Endometrial microvascular endothelial cells (primary cell): ENCODE measurements around the gene NES. TPM values are rescaled to one million over a fixed set of nuclear protein-coding genes. Genes with fewer than 3 reads are reported as not detected.

ENCODE experiments used
- in situ Hi-C: cut with HindIII; loops from 2 replicates; pipeline ENCODE4 v1.10.0; 2017; ENCODE audit warnings: low sequenced_read_pairs, low pct_unique_long_range_greater_than_20kb; ENCODE audit errors: inconsistent ontology term
- total RNA-seq: library from RNA; depleted of rRNA; stranded (reverse); fragments of >200 nt; gene quantifications from one replicate; pipeline ENCODE4 v1.2.3, GENCODE V29; 2015; ENCODE audit errors: inconsistent ontology term

Gene NES, protein sequence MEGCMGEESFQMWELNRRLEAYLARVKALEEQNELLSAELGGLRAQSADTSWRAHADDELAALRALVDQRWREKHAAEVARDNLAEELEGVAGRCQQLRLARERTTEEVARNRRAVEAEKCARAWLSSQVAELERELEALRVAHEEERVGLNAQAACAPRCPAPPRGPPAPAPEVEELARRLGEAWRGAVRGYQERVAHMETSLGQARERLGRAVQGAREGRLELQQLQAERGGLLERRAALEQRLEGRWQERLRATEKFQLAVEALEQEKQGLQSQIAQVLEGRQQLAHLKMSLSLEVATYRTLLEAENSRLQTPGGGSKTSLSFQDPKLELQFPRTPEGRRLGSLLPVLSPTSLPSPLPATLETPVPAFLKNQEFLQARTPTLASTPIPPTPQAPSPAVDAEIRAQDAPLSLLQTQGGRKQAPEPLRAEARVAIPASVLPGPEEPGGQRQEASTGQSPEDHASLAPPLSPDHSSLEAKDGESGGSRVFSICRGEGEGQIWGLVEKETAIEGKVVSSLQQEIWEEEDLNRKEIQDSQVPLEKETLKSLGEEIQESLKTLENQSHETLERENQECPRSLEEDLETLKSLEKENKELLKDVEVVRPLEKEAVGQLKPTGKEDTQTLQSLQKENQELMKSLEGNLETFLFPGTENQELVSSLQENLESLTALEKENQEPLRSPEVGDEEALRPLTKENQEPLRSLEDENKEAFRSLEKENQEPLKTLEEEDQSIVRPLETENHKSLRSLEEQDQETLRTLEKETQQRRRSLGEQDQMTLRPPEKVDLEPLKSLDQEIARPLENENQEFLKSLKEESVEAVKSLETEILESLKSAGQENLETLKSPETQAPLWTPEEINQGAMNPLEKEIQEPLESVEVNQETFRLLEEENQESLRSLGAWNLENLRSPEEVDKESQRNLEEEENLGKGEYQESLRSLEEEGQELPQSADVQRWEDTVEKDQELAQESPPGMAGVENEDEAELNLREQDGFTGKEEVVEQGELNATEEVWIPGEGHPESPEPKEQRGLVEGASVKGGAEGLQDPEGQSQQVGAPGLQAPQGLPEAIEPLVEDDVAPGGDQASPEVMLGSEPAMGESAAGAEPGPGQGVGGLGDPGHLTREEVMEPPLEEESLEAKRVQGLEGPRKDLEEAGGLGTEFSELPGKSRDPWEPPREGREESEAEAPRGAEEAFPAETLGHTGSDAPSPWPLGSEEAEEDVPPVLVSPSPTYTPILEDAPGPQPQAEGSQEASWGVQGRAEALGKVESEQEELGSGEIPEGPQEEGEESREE (N-terminal part only)
- total RNA-seq: 239 TPM

DNA sequence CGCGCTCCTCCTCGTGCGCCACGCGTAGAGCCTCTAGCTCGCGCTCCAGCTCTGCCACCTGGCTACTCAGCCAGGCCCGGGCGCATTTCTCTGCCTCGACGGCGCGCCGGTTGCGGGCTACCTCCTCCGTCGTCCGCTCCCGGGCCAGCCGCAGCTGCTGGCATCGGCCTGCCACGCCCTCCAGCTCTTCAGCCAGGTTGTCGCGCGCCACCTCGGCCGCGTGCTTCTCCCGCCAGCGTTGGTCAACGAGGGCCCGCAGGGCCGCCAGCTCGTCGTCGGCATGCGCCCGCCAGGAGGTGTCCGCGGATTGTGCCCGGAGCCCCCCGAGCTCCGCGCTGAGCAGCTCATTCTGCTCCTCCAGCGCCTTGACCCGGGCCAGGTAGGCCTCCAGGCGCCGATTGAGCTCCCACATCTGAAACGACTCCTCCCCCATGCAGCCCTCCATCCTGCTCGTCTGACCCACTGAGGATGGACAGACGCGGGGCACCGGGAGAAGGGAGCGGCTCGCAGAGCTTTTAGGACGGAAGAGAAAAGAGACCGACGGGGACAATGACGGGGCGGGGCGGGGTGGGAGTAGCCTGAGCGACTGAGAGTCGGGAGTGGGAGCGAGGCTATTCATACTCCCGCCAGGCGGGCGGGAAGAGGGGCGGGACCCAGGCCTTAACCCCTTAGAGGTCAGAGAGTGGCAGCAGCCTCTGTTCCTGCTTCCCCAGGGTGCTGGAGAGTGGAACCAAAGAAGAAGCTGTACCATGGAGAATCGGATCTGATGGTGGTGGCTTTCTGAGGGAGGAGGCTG is at the start of gene NES:
Gene NES (minus strand): TSS at position 588 of the 796 bp plus-strand sequence. CDS start 143 bp downstream, at position 445.
- in situ Hi-C loops: no loop called here

DNA sequence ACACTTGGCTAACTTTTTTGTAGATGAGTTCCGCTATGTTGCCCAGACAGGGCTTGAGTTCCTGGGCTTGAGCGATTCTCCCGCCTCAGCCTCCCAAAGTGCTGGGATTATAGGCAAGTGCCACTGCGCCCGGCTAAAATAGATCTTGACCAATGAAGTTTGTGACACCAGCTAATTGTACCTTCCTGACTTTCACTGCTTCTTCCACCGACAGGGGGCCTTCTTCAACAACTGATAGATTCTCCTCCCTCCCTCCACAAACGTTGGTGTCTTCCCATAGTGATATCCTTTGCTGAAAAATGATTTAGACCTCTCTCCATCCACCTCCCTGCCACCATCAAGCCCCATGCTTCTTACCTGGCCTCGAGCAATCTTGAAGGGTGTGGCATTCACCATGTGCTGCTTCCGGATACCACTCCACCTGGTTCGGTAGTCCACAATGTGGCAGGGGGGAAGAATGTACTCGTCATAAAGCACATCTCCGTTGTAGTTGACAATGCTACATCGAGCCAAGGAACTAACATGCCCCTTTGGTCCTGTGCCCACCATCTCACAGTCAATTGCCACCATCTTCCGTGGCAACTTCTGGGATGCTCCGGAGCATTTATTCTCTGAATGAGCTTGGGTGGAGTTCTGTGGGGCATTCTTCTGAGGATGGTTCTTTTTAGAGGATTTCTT is 49.5 kb upstream of the NES start:
- in situ Hi-C loops: no loop called here

DNA sequence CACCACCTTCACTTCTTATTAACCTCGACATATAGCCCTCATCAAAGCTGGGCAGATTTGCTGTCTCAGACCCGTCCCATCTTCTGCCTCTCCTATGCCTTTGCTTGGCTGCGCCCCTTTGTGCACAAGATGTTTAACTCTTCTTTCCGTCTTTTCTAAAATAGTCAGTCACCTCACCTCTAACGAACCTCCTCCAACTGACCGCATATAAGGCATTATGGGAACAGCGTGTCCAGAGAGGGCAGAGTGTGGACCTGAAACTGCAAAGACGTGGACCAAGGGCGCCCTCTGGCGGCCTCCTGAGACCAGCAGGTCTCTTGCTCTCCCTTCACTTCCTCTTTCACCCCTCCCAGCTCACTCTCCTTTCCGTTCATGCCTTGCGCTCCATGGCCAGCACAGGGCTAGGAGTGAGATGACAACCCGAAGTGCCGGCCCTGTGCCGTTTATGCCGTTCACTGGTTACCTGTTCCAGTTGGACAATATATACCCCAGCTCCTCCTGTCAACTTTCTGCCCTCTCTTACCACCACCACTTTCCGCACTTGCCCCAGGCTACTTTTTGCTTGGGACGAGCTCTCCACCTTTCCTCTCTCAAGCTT is 48.6 kb upstream of the NES start:
- in situ Hi-C loops: no loop called here

DNA sequence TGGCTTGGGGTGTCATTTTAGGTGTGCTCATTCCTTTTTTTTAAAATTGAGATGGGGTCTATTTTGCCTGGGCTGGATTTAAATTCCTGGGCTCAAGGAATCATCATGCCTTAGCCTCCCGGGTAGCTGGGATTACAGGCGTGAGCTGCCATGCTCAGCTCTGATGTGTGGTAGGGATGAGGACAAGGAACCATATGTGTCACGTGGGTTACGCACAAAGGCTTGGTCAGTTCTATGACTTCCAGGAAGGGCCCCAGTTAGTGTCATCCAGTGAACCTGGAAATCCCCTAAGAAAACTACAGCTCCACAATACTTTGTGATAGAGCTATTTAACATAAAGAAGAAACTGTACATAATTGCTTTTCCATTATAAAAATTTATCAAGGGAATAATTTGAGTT is 44.3 kb upstream of the NES start:
- in situ Hi-C loops: no loop called here

DNA sequence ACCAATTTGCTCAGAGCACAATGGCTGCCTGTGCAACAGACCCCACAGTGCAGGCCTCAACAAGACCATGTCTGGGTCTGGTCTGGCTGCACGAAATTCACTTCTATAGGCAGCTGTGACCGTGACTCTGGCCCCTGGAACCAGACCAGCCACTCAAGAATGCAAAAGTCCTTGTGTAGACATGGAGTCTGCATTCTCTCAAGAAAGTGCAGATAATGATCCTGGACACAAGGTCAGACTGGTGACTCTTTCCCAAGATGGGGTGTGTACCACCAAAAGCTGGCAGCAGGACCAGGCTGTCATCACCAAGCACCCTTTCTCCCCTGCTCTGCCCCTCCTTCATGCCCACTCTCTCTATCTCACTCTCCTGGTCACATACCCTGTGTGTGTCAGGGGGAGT is 43.9 kb upstream of the NES start:
- in situ Hi-C loops: no loop called here

DNA sequence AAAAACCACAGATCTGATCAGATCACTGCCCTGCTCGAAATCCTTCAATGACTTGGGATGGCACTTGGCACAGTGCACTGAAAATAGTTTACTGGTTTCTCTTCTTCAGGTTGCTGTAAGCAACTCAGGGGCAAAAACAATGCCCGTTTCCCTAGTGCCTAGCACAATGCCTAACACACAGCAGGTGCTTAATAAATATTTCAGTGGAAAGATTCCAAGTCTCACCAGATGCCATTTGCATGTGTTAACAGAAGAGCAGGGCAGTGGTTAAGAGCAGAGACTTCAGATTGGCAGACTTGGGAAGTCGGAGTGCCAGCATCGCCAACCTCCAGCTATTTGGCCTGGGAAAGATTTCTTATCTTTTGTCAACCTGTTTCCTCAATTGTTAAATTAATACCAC is 40.1 kb upstream of the NES start:
- in situ Hi-C loops: no loop called here

GRCh38 chr1:156714830-156715229 is 37.6 kb upstream of the NES start:
- in situ Hi-C loops: no loop called here

DNA sequence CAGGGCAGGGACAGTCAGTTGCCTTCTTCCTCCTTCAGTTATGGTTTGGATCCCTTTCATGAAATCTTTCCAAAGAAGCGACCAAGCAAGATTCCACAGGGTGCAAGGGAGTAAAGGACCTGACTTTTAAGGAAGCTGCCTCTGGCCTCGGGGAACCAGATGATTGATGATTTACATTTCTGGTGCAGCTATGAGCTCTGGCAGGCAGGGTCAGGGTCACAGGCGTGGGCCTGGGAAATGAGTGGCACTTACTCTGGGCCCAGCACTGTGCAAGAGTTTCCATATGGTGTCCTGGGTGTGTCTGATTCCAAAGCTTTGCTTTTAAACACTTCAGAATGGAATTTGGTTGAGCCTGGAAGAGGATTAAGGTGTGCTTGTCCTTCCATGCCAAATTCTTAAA is 35.4 kb upstream of the NES start:
- in situ Hi-C loops: no loop called here

GRCh38 chr1:156711011-156711817 is 34.0 kb upstream of the NES start:
- in situ Hi-C loops: no loop called here

GRCh38 chr1:156709757-156710489 is 32.7 kb upstream of the NES start:
- in situ Hi-C loops: no loop called here

GRCh38 chr1:156709031-156709430 is 31.8 kb upstream of the NES start:
- in situ Hi-C loops: no loop called here

GRCh38 chr1:156708218-156708661 is 31.0 kb upstream of the NES start:
- in situ Hi-C loops: no loop called here

GRCh38 chr1:156707417-156708217 is 30.4 kb upstream of the NES start:
- in situ Hi-C loops: no loop called here

GRCh38 chr1:156706657-156707416 is 29.6 kb upstream of the NES start:
- in situ Hi-C loops: no loop called here
